HG02678 (cell line): ENCODE results near the gene UTY.

ENCODE experiments used
- ATAC-seq: cut with Tn5 transposase; IDR thresholded peaks from one replicate; pipeline ENCODE4 v1.9.1; 2021; ENCODE audit warnings: mild to moderate bottlenecking, moderate library complexity; ENCODE audit not compliant: unreplicated experiment

Gene UTY

DNA sequence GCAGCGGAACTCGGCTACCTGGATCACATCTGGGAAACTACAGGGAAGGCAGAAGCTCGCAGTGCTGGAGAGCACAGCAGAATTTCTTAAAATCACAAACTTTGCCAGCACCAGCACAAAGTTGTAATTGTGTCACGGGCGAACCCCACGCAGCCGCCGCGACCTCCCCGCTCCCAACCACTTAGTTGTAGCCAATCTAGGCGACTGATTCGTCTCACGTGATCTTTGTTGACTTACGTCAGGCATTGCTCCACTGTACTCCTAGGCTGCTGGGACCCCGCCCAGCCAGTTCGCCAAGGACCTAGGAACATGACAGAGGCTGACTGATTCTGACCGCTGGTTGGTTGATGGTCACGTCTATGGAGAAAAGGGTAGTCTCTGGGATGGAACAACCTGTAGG is at the start of gene UTY:
TSS of gene UTY (minus strand) at position 206 of the 400 bp plus-strand sequence. CDS start 368 bp downstream, outside the sequence.
- ATAC-seq: peak; percentile 95

DNA sequence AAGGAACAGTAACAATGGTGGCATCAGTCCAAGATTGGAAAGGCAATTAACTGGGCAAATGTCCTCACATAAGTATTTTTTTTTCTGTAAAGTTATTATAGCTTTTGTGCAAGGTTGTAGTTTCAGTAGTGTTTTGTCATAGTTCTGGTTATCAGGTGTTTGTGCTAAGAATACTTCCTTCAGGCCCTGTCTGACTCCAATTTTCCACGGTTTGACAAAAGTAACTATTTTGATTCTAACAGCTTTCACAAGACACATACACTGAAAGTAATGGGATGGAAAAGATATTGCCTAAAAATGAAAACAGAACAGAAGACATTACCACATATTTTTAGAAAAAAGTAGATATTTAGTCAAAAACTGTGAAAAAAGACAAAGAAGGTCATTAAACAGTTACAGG is 40.6 kb upstream of the UTY start:
- ATAC-seq: no peak

- peak; percentile 55 for ATAC-seq
Observed at GRCh38 chrY:13501215-13501614, 21.4 kb upstream of the UTY start.

DNA sequence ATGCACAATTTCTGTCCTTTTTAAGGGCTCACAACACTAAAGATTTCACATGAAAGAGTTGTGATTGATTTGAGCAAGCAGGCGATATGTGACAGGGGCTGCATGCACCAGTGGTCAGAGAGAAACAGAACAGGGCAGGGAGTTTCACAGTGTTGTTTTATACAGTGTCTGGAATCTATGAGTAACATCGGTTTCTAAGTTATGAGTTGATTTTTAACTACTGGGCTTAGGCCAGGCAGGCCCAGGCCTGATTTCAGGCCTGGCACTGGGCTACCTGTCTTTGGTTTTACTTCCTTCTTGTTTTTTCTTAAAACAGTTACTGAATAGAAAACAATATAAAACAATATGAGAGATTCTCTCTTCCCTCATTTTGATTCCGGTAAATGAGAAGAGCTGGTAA is 13.9 kb upstream of the UTY start:
- no peak for ATAC-seq

DNA sequence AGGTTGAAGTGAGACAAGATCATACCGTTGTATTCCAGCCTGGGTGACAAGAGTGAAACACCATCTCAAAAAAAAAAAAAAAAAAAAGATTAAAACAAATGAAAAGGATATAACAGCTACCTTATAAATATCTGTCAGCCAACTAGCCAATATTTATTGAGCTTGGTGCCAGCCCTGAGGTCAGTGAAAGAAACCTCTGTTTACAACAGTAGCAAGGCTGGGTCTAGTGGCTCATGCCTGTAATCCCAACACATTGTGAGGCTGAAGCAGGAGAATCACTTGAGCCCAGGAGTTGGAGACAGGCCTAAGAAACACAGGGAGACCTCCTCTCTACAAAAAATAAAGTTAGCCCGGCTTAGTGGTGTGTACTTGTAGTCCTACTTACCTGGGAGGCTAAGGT is 12.6 kb upstream of the UTY start:
- ATAC-seq: no peak

DNA sequence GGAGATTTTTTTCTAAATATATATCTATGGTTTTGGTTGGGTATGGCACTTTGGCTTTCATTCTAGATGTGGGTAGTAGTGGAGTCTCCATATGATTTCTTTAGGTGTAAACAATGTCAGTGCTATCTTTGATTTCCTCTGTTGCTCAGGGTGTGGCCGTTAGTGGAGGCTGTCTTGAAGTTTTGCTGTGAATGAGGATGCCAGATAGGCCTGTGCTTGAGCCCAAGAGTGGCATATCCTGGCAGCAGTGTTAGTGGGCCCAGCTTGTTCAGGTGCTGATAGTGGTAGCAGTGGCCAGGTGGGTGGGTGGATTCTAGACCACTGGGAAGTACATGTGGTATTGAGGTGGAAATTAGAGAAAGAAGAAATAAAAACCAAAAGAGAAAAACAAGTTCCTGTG is 8.9 kb upstream of the UTY start:
- no peak for ATAC-seq

DNA sequence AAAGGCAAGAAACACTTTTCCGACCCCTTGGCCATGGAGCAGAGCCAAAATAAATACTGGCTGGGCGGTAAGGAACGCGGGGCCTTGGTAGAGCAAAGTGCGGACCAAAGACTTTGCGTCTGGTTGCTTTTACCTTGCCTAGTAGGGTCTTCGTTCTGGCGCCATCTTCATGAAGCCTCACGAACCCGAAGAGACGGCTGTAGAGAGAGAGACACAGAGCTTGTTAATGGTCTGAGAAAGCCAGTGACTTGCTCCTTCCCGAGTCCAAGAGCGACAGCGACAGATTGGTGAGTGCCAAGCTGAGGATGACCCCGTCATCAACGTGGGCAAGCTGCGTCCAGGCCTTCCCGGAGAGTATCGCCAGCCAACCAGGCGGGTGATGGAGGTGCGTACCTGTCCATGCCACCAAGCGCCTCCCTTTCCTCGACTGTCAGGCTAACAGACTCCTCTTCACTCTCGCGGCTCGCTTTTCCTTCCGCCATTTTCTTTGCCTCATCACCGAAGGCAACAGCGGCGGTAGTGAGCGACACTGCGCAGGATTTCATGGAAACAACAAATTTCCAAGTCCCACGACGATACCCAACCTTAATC is 617 bp downstream of the UTY start:
- peak; percentile 37 for ATAC-seq

- peak; percentile 33 for ATAC-seq
Observed at GRCh38 chrY:13478126-13478785, 1.6 kb downstream of the UTY start.

DNA sequence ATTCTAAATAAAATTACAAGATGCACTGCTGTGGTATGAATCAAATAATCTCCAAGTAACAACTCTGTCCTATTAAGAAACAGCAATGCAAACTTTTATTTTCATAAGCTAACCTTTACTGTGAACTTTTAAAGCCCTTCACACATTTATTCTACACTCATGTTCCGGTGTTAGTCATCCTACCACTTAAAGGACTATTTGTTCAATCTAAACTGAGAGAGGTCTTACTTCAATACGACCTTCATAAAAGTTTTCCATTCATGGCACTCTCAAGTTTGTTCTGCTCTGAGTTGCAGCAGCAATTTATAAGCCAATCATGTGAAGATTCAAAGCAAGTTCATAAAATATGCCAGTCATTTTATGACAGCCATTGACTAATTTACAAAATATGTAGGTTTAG is 4.8 kb downstream of the UTY start:
- ATAC-seq: no peak

DNA sequence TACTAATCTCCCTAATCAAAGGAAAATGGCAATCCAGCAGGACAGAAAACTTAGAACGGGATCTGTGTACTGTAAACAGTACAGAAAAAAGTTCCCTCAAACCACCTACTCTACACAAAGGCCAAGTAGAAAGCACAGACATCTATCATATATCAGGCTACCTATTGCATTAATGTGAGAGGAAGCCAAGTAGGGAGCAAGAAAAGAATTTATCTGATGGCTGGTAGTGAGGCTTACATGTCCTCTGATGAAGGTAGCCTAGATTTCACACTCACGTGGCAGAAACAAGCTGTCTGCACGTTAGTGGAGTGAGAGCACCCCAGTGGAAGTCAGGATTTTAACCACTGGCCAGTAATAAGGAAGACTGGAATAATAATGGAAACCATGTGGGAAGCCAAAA is 28.3 kb downstream of the UTY start:
- ATAC-seq: no peak

DNA sequence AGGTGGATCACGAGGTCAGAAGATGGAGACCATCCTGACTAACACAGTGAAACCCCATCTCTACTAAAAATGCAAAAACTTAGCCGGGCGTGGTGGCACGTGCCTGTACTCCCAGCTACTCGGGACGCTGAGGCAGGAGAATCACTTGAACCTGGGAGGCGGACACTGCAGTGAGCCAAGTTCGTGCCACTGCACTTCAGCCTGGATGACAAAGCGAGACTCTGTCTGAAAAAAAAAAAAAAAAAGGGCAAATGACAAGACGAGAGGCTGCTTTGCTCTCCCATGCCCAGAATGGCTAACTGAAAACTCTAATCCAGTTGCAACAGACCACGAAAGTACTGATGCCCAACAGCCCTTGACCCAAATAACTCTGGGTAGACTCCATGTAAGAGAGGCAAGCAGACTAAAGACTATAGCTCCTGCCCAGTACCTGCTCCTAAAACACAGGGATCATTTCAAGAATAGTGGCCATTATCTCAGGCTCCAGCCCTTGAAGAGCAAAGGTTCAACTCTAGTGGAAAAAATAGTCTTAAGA is 29.2 kb downstream of the UTY start:
- no peak for ATAC-seq

- ATAC-seq: no peak
Observed at GRCh38 chrY:13445566-13445965, 34.3 kb downstream of the UTY start.

- ATAC-seq: no peak
Observed at GRCh38 chrY:13443146-13443545, 36.7 kb downstream of the UTY start.

- no peak for ATAC-seq
Observed at GRCh38 chrY:13440811-13441210, 39.0 kb downstream of the UTY start.

DNA sequence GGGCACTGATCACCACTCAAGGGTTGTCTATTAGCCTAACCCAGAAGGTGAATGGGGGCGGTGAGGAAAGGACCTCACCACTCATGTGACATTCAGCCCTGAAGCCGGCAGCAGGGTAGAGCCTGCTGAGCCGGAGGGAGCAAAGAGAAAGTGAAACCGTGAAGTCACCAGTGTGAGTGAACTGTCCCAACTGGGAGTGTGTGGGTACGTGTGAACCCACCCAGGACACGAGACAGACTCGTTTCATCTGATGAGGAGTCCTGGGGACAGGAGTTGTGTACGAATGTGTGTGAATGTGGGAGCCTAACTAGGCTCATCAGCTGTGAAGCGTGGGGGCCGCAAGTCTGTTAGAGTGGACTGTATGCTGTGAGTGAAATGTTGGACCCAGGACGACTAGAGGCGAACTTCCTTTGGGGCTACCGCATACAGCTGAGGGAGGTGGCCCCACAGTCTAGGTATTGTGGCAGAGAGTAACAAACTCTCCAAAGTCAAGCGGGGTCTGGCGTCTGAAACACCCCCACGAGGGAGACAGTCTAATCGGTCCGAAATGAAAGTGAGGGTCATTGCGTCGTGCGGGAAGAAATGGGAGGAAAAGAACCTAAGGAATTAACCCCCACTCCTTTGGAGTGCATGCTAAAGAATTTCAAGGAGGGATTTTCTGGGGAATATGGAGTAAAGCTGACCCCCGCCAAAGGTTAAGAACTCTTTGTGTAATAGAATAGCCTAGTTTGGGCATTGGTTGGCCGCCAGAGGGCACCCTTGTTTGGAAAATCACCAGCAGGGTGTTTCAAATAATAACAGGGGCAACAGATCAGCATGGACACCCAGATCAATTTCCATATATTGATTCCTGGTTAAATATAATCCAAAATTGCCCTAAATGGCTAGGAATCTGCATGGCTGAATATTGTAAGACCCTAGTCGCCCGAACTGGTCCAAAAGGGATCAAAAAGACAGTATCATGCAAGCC is 43.6 kb downstream of the UTY start:
- ATAC-seq: peak; percentile 95

- ATAC-seq: no peak
Observed at GRCh38 chrY:13435206-13435967, 44.4 kb downstream of the UTY start.

GRCh38 chrY:13432293-13433025 is 47.4 kb downstream of the UTY start:
- ATAC-seq: no peak

GRCh38 chrY:13429551-13429950 is 50.3 kb downstream of the UTY start:
- no peak for ATAC-seq

DNA sequence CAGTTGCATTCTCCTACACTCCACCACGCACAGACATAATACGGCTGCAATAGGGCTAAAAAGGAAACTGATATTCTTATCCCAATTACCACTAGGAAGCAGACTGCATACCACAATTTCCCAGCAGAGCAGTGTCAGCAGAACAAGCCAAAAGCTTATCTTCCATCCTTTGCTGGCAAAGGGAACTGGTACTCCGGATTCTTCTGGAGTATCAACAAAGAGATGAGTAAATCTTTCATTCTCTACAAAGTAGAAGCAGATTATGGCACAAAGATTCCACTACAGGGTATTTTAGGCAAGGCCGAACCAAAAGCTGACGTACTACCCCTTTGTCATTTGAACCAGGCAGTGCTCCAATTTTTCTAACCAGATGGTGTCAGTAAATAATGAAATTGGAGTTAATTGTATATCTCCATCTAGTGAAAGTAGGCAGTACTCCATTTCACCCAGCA is 56.5 kb downstream of the UTY start:
- ATAC-seq: no peak
